MM.1S (cell line): ENCODE data around the gene CELA2B.

Experiments used
- CTCF ChIP-seq: fragments of 300-600 bp; sonication (generic); IDR thresholded peaks from 2 replicates; pipeline ENCODE4 v1.5.1; 2016; ENCODE audit warnings: antibody characterized with exemption, low read length, mixed read lengths
- EZH2phosphoT487 ChIP-seq: fragments of 300-600 bp; sonication (generic); IDR thresholded peaks from 2 replicates; pipeline ENCODE4 v1.6.1; 2018; ENCODE audit warnings: antibody characterized with exemption, low read length

- no peak for TF ChIP-seq EZH2phosphoT487
- TF ChIP-seq CTCF = no peak
Measured at GRCh38 chr1:15538771-15539170, 62.9 kb downstream of the CELA2B start.
